Tibial nerve (tissue), 3 donors: Measurements from ENCODE around the gene AMBRA1.

Source experiments
- POLR2A ChIP-seq, 2 donors: fragments of 450-650 bp; IDR thresholded peaks; one replicate each; pipeline ENCODE4 v1.6.1; 2017; ENCODE audit warnings: antibody characterized with exemption in 2 of 2, mild to moderate bottlenecking in 2 of 2, moderate library complexity in 2 of 2
- TF ChIP-seq, protein P1 (sequence below), 5 experiments: fragments of 200-600 bp in 3 of 5; fragments of 450-650 bp in 2 of 5; sonication (generic) in 3 of 5; IDR thresholded peaks; one replicate each; pipeline ENCODE4 v1.5.1; 2016 to 2019; ENCODE audit warnings: antibody characterized with exemption in 5 of 5, mild to moderate bottlenecking in 3 of 5, moderate library complexity in 2 of 5

DNA sequence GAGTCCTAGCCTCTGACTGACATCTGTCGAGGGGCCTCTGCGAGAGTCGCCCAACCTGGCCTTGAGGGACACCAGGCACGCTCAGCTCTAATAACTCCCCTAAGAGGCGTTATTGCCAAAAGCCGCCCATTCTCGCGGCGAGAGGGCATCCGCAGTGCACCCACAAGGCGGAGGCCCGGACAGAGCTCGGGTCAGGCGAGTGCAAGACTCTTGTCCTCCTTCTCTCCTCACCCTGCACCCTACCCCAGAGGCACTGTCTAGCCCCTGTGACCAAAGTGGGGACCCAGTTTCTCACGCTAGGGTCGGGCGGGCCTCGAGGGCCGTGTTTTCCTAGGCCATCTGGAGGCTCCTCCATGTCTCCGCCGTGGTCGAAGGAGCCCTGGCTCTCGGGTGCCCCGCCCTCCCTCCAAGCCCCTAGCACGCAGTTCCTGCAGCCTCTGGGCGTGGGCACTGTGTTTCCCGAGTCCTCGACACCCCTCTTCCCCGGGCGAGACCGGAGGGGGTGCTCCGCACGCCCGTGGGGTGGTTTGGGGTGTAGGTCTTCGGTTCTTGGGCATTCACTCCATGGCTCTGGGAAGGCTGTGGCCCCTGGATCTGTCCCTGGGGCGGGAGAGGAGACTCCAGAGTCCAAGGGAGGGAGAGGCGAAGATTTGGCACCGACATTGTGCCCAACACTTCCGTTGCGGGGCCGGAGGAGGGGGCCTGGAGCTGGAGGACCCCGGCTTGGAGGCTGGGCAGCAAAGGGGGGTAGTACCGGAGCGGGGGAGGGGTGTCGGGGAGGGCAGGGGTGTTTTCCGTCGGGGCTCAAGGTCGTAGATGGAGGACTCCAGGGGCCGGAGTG, 203.3 kb downstream of the AMBRA1 start:
- TF ChIP-seq, protein P1, sequence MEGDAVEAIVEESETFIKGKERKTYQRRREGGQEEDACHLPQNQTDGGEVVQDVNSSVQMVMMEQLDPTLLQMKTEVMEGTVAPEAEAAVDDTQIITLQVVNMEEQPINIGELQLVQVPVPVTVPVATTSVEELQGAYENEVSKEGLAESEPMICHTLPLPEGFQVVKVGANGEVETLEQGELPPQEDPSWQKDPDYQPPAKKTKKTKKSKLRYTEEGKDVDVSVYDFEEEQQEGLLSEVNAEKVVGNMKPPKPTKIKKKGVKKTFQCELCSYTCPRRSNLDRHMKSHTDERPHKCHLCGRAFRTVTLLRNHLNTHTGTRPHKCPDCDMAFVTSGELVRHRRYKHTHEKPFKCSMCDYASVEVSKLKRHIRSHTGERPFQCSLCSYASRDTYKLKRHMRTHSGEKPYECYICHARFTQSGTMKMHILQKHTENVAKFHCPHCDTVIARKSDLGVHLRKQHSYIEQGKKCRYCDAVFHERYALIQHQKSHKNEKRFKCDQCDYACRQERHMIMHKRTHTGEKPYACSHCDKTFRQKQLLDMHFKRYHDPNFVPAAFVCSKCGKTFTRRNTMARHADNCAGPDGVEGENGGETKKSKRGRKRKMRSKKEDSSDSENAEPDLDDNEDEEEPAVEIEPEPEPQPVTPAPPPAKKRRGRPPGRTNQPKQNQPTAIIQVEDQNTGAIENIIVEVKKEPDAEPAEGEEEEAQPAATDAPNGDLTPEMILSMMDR (IDR thresholded peaks at IDR 0.05), result no peak
- TF ChIP-seq POLR2A (IDR thresholded peaks at IDR 0.05), result no peak
